HEK293 (cell line): ENCODE measurements around the gene ENOSF1.

Experiments used
- FEZF1 ChIP-seq: fragments of 450-650 bp; formaldehyde crosslinking; IDR thresholded peaks from 2 replicates; pipeline ENCODE4 v1.5.1; 2016; ENCODE audit warnings: missing biosample characterization, missing genetic modification characterization
- GLIS1 ChIP-seq: fragments of 450-650 bp; formaldehyde crosslinking; IDR thresholded peaks from 2 replicates; pipeline ENCODE4 v1.5.1; 2016; ENCODE audit warnings: missing biosample characterization, missing genetic modification characterization
- HOXD13 ChIP-seq: sonication (generic); formaldehyde crosslinking; IDR thresholded peaks from 2 replicates; pipeline ENCODE4 v1.8.0; 2022; ENCODE audit warnings: missing genetic modification reagents, borderline replicate concordance
- KLF16 ChIP-seq: fragments of 450-650 bp; formaldehyde crosslinking; IDR thresholded peaks from 2 replicates; pipeline ENCODE4 v1.5.1; 2017; ENCODE audit warnings: missing biosample characterization, missing genetic modification characterization
- OSR2 ChIP-seq: fragments of 450-650 bp; formaldehyde crosslinking; IDR thresholded peaks from 2 replicates; pipeline ENCODE4 v1.5.1; 2016; ENCODE audit warnings: missing biosample characterization, missing genetic modification characterization
- PRDM10 ChIP-seq: fragments of 450-650 bp; formaldehyde crosslinking; IDR thresholded peaks from 2 replicates; pipeline ENCODE4 v1.5.1; 2016; ENCODE audit warnings: missing biosample characterization, missing genetic modification characterization
- PRDM6 ChIP-seq: fragments of 450-650 bp; formaldehyde crosslinking; IDR thresholded peaks from 2 replicates; pipeline ENCODE4 v1.5.1; 2017; ENCODE audit warnings: missing biosample characterization, missing genetic modification characterization
- SCRT1 ChIP-seq: fragments of 450-650 bp; formaldehyde crosslinking; IDR thresholded peaks from 2 replicates; pipeline ENCODE4 v1.5.1; 2016; ENCODE audit warnings: missing biosample characterization, missing genetic modification characterization, borderline replicate concordance
- TCF7L2 ChIP-seq: IDR thresholded peaks from 2 replicates; pipeline ENCODE4 v1.6.1; 2011; ENCODE audit warnings: low read depth, mild to moderate bottlenecking, inconsistent platforms, low read length, moderate library complexity, borderline replicate concordance
- WT1 ChIP-seq: fragments of 450-650 bp; formaldehyde crosslinking; IDR thresholded peaks from 2 replicates; pipeline ENCODE4 v1.5.1; 2016; ENCODE audit warnings: missing biosample characterization, missing genetic modification characterization
- YY2 ChIP-seq: fragments of 450-650 bp; formaldehyde crosslinking; IDR thresholded peaks from 2 replicates; pipeline ENCODE4 v1.5.1; 2016; ENCODE audit warnings: missing biosample characterization, missing genetic modification characterization
- ZFHX2 ChIP-seq: fragments of 450-650 bp; formaldehyde crosslinking; conservative IDR thresholded peaks from 2 replicates; pipeline ENCODE4 v1.5.1; 2016; ENCODE audit warnings: missing biosample characterization, missing genetic modification characterization
- ZNF121 ChIP-seq: fragments of 450-650 bp; formaldehyde crosslinking; IDR thresholded peaks from 2 replicates; pipeline ENCODE4 v1.5.1; 2016; ENCODE audit warnings: missing biosample characterization, missing genetic modification characterization
- ZNF133 ChIP-seq: fragments of 450-650 bp; formaldehyde crosslinking; IDR thresholded peaks from 2 replicates; pipeline ENCODE4 v1.5.1; 2016; ENCODE audit warnings: missing biosample characterization, missing genetic modification characterization
- ZNF169 ChIP-seq: fragments of 450-650 bp; formaldehyde crosslinking; IDR thresholded peaks from 2 replicates; pipeline ENCODE4 v1.5.1; 2016; ENCODE audit warnings: missing biosample characterization, missing genetic modification characterization
- ZNF248 ChIP-seq: fragments of 450-650 bp; formaldehyde crosslinking; IDR thresholded peaks from 2 replicates; pipeline ENCODE4 v1.5.1; 2017; ENCODE audit warnings: missing biosample characterization, missing genetic modification characterization
- ZNF280C ChIP-seq: fragments of 450-650 bp; formaldehyde crosslinking; IDR thresholded peaks from 2 replicates; pipeline ENCODE4 v1.5.1; 2016; ENCODE audit warnings: missing biosample characterization, missing genetic modification characterization
- ZNF324 ChIP-seq: fragments of 450-650 bp; formaldehyde crosslinking; IDR thresholded peaks from 2 replicates; pipeline ENCODE4 v1.5.1; 2016; ENCODE audit warnings: missing biosample characterization, missing genetic modification characterization
- ZNF335 ChIP-seq: fragments of 450-650 bp; formaldehyde crosslinking; conservative IDR thresholded peaks from 2 replicates; pipeline ENCODE4 v1.5.1; 2016; ENCODE audit warnings: missing biosample characterization, missing genetic modification characterization
- ZNF366 ChIP-seq: fragments of 450-650 bp; formaldehyde crosslinking; conservative IDR thresholded peaks from 2 replicates; pipeline ENCODE4 v1.5.1; 2016; ENCODE audit warnings: missing biosample characterization, missing genetic modification characterization
- ZNF426 ChIP-seq: fragments of 450-650 bp; formaldehyde crosslinking; IDR thresholded peaks from 2 replicates; pipeline ENCODE4 v1.5.1; 2017; ENCODE audit warnings: missing biosample characterization, missing genetic modification characterization, mild to moderate bottlenecking, inconsistent platforms, moderate library complexity
- ZNF433 ChIP-seq: fragments of 450-650 bp; formaldehyde crosslinking; IDR thresholded peaks from 2 replicates; pipeline ENCODE4 v1.5.1; 2016; ENCODE audit warnings: missing biosample characterization, missing genetic modification characterization, low read depth
- ZNF449 ChIP-seq: fragments of 450-650 bp; formaldehyde crosslinking; IDR thresholded peaks from 2 replicates; pipeline ENCODE4 v1.5.1; 2017; ENCODE audit warnings: missing biosample characterization, mild to moderate bottlenecking, missing genetic modification characterization, moderate library complexity
- ZNF48 ChIP-seq: fragments of 450-650 bp; formaldehyde crosslinking; IDR thresholded peaks from 2 replicates; pipeline ENCODE4 v1.5.1; 2016; ENCODE audit warnings: missing biosample characterization, missing genetic modification characterization
- ZNF488 ChIP-seq: fragments of 450-650 bp; formaldehyde crosslinking; IDR thresholded peaks from 2 replicates; pipeline ENCODE4 v1.5.1; 2016; ENCODE audit warnings: missing biosample characterization, missing genetic modification characterization
- ZNF521 ChIP-seq: fragments of 450-650 bp; formaldehyde crosslinking; IDR thresholded peaks from 2 replicates; pipeline ENCODE4 v1.5.1; 2017; ENCODE audit warnings: missing biosample characterization, mild to moderate bottlenecking, missing genetic modification characterization
- ZNF529 ChIP-seq: fragments of 450-650 bp; formaldehyde crosslinking; IDR thresholded peaks from 2 replicates; pipeline ENCODE4 v1.5.1; 2017; ENCODE audit warnings: missing genetic modification characterization, missing biosample characterization; ENCODE audit not compliant: insufficient replicate concordance
- ZNF777 ChIP-seq: fragments of 450-650 bp; formaldehyde crosslinking; IDR thresholded peaks from 2 replicates; pipeline ENCODE4 v1.5.1; 2017; ENCODE audit warnings: missing biosample characterization, missing genetic modification characterization, borderline replicate concordance
- ZSCAN16 ChIP-seq: fragments of 450-650 bp; formaldehyde crosslinking; IDR thresholded peaks from 2 replicates; pipeline ENCODE4 v1.5.1; 2016; ENCODE audit warnings: missing biosample characterization, missing genetic modification characterization
- ZSCAN23 ChIP-seq: fragments of 450-650 bp; formaldehyde crosslinking; IDR thresholded peaks from 2 replicates; pipeline ENCODE4 v1.5.1; 2016; ENCODE audit warnings: missing biosample characterization, missing genetic modification characterization

Gene ENOSF1

GRCh38 chr18:703213-703967 lies 9.0 kb downstream of the ENOSF1 start (continued):
- TF ChIP-seq ZNF449 (tag by site-specific recombination) (no peak), HOXD13 (CRISPR knock-in tag) (no peak), ZSCAN23 (tag by site-specific recombination) (no peak), ZNF335 (tag by site-specific recombination) (0 out of 2 replicates have a peak, but pooled peaks have one; percentile 21), ZNF169 (no peak), ZNF133 (tag by site-specific recombination) (no peak), ZNF48 (tag by site-specific recombination) (no peak), GLIS1 (tag by site-specific recombination) (peak; percentile 42; the same call in 1 of the 2 replicates), KLF16 (no peak), ZNF521 (tag by site-specific recombination) (no peak), ZNF366 (no peak; the same call in 1 of the 2 replicates), ZNF426 (tag by site-specific recombination) (no peak), ZNF248 (no peak), WT1 (tag by site-specific recombination) (no peak), ZSCAN16 (tag by site-specific recombination) (no peak), ZNF324 (tag by site-specific recombination) (no peak), ZNF280C (tag by site-specific recombination) (no peak), TCF7L2 (no peak), ZNF529 (tag by site-specific recombination) (no peak), ZNF433 (tag by site-specific recombination) (no peak), ZNF121 (no peak), PRDM6 (tag by site-specific recombination) (peak; percentile 50), ZNF777 (no peak), SCRT1 (tag by site-specific recombination) (no peak), ZFHX2 (tag by site-specific recombination) (0 out of 2 replicates have a peak, but pooled peaks have one; percentile 18), FEZF1 (tag by site-specific recombination) (peak; percentile 72), OSR2 (tag by site-specific recombination) (peak; percentile 70), YY2 (no peak), ZNF488 (tag by site-specific recombination) (no peak), PRDM10 (tag by site-specific recombination) (peak; percentile 93)
